ENCODE data around the gene C3orf62. TPM values are rescaled to one million over a fixed set of nuclear protein-coding genes. Genes with fewer than 3 reads are reported as not detected.

The C3orf62 gene
- total RNA-seq, result 10 to 100 TPM in 2 of 3 donors, 1 to 10 TPM in 1; 8.8 to 12.7 (median 10.8) TPM
- 8.9 TPM for total RNA-seq (2013)

GRCh38 chr3:49276475-49277382 lies at the start of gene C3orf62:
TSS of gene C3orf62 (minus strand) at chr3:49277232. CDS start at chr3:49276872, 360 bp downstream.
- no peak for TF ChIP-seq CTCF (IDR thresholded peaks at IDR 0.05)
- H3K27ac Mint-ChIP-seq, result peak within 1 kb of the TSS; percentile 86 to 94
- peaks cover 16% of the 10 kb centered on the region for H3K4me1 ChIP-seq (ENCODE audit: control insufficient read depth, insufficient read depth, low read length)
- WGBS (ENCODE audit: insufficient coverage), result 6% methylated on average over 51 of the region's 51 CpGs
- DNase-seq, result peak; percentile 54 to 78
- H3K4me1 Mint-ChIP-seq, result peaks cover 21 to 23% of the 10 kb centered on the region in 2 donors
- H3K36me3 ChIP-seq (ENCODE audit: control insufficient read depth, insufficient read depth, low read length), result peaks cover 18% of the 10 kb centered on the region
- H3K4me3 ChIP-seq (ENCODE audit: low read length), result peak within 1 kb of the TSS; percentile 44
- H3K9me3 Mint-ChIP-seq, result no peaks in the 10 kb centered on the region
- H3K27ac ChIP-seq (ENCODE audit: low read length), result peak within 1 kb of the TSS; percentile 84
- no peaks in the 10 kb centered on the region for H3K9me3 ChIP-seq (ENCODE audit: control insufficient read depth, insufficient read depth, low read length)
- ATAC-seq, result peak; percentile 84 to 89 (median 87)
- intact Hi-C loops (cut with micrococcal nuclease), result no loop called here
- peak within 1 kb of the TSS; percentile 89 for H3K4me3 Mint-ChIP-seq
- no peaks in the 10 kb centered on the region for H3K27me3 Mint-ChIP-seq (ENCODE audit: low read depth in 2 of 2)
- no peaks in the 10 kb centered on the region for H3K36me3 Mint-ChIP-seq
- no peaks in the 10 kb centered on the region for H3K27me3 ChIP-seq (ENCODE audit: control insufficient read depth, insufficient read depth, low read length)

GRCh38 chr3:49324768-49325167 lies 47.7 kb upstream of the C3orf62 start:
- Mint-ChIP-seq H3K27me3 (ENCODE audit: low read depth in 2 of 2) (no peaks in the 10 kb centered on the region), H3K36me3 (peaks cover 24% of the 10 kb centered on the region), H3K9me3 (no peaks in the 10 kb centered on the region), H3K4me1 (peaks cover 0 to 6% of the 10 kb centered on the region in 2 donors), H3K4me3 (no peak overlapping the region), H3K27ac (peak overlapping the region in 1 of 2 donors; percentile 24)
- no peak for TF ChIP-seq CTCF (IDR thresholded peaks at IDR 0.05)
- ATAC-seq (no peak), DNase-seq (no peak)
- Histone ChIP-seq H3K27me3 (ENCODE audit: control insufficient read depth, insufficient read depth, low read length) (no peaks in the 10 kb centered on the region), H3K27ac (ENCODE audit: low read length) (no peak overlapping the region), H3K36me3 (ENCODE audit: control insufficient read depth, insufficient read depth, low read length) (peaks cover 74% of the 10 kb centered on the region), H3K4me3 (ENCODE audit: low read length) (no peak overlapping the region), H3K9me3 (ENCODE audit: control insufficient read depth, insufficient read depth, low read length) (no peaks in the 10 kb centered on the region), H3K4me1 (ENCODE audit: control insufficient read depth, insufficient read depth, low read length) (no peaks in the 10 kb centered on the region)
- 97% methylated on average over 7 of the region's 7 CpGs for WGBS (ENCODE audit: insufficient coverage)
- intact Hi-C loops (cut with micrococcal nuclease), result no loop called here

- no peak for DNase-seq
- H3K4me3 Mint-ChIP-seq, result no peak overlapping the region
- ATAC-seq, result no peak
- Histone ChIP-seq H3K27ac (ENCODE audit: low read length) (no peak overlapping the region), H3K27me3 (ENCODE audit: control insufficient read depth, insufficient read depth, low read length) (no peaks in the 10 kb centered on the region), H3K36me3 (ENCODE audit: control insufficient read depth, insufficient read depth, low read length) (peaks cover 60% of the 10 kb centered on the region), H3K9me3 (ENCODE audit: control insufficient read depth, insufficient read depth, low read length) (no peaks in the 10 kb centered on the region), H3K4me3 (ENCODE audit: low read length) (no peak overlapping the region), H3K4me1 (ENCODE audit: control insufficient read depth, insufficient read depth, low read length) (no peaks in the 10 kb centered on the region)
- H3K4me1 Mint-ChIP-seq, result peaks cover 0 to under 1% of the 10 kb centered on the region in 2 donors
- intact Hi-C loops (cut with micrococcal nuclease), result no loop called here
- H3K36me3 Mint-ChIP-seq, result peaks cover 6% of the 10 kb centered on the region
- no peak overlapping the region for H3K27ac Mint-ChIP-seq
- no peak for TF ChIP-seq CTCF (IDR thresholded peaks at IDR 0.05)
- no peaks in the 10 kb centered on the region for H3K27me3 Mint-ChIP-seq (ENCODE audit: low read depth in 2 of 2)
- over 99% methylated on average over 15 of the region's 16 CpGs for WGBS (ENCODE audit: insufficient coverage)
- H3K9me3 Mint-ChIP-seq, result no peaks in the 10 kb centered on the region
These were observed 39.8 kb upstream of the C3orf62 start for GRCh38 chr3:49316696-49317457.
